GM18502 (cell line): ENCODE data around the gene CHST15.
"Not testable (repeated sequence)": the region's sequence is repeated elsewhere in the genome, so short reads cannot be mapped to it uniquely, and the experiment has no call there.

Experiments
- ATAC-seq: cut with Tn5 transposase; IDR thresholded peaks from one replicate; pipeline ENCODE4 v1.9.1; 2021; ENCODE audit warnings: mild to moderate bottlenecking; ENCODE audit not compliant: unreplicated experiment, poor library complexity

CHST15 gene

GRCh38 chr10:124035306-124035927, 58.0 kb downstream of the CHST15 start:
- no peak for ATAC-seq

- not testable (repeated sequence) for ATAC-seq
Observed at GRCh38 chr10:124034576-124035305, 58.7 kb downstream of the CHST15 start.

- no peak for ATAC-seq
Observed at GRCh38 chr10:124033887-124034218, 59.5 kb downstream of the CHST15 start.

DNA sequence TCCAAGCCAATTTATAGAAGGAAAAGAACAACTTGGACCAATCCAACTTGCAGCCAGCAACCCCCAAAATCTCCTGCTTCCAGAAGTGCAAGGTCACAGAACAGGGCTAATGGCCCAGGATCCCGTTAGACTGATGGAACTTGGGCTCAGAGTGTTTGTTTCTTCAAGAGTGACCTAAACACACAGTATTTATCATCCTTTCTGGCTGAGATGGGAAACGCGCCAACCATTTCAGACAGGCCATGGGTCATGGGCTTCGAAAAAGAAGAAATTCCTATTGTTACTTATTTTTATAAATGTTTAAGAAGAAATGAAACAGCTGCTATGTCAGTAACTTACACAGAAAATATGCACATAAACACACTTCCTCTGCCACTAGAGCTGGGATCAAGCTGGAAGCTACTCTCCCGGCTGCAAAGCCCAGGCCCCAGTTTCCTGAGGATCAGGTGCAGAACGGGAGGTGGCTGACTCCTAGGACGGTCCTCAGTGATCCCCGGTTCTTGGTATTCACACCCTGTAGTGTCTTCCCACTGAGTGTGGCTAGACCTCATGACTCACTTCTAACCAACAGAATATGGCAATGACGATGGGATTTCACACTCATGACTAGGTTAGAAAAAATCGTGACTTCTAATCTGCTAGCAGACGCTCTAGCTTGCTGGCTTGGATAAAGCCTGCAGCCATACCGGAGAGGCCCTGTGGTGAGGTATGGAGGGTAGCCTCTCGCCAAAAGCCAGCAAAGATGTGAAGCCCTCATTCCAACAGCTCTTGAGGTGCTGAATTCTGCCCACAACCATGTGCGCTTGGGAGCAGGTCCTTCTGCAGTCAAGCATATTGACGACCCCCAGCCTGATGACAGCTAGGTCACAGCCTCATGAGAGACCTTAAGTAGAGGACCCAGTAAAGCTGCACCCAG, 60.2 kb downstream of the CHST15 start:
- ATAC-seq = no peak

- ATAC-seq = no peak
Observed at GRCh38 chr10:124032087-124032935, 61.1 kb downstream of the CHST15 start.

- no peak for ATAC-seq
Observed at GRCh38 chr10:124030492-124031110, 62.8 kb downstream of the CHST15 start.

GRCh38 chr10:124030061-124030460, 63.3 kb downstream of the CHST15 start:
- no peak for ATAC-seq

DNA sequence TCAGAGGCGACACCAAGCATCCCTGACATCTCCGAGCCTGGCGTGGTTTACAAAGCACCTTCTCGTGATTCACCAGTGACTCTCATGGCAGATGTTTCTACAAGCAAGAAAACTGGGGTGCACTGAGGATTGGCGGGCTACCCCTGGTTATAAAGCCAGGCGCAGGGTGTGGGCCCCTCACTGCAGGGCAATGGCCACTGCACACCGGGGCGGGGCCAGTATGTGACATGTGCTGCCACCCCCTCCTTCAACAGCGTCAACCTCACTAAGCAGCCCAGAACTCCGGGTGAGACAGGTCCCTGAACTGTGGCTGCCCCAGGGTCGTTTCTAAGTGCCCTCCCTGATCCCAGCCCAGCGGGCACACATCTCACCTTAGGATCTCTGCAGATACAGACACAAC, 63.8 kb downstream of the CHST15 start:
- ATAC-seq = no peak

GRCh38 chr10:124028700-124029480, 64.5 kb downstream of the CHST15 start:
- ATAC-seq = no peak

- no peak for ATAC-seq
Observed at GRCh38 chr10:124027651-124028050, 65.7 kb downstream of the CHST15 start.

DNA sequence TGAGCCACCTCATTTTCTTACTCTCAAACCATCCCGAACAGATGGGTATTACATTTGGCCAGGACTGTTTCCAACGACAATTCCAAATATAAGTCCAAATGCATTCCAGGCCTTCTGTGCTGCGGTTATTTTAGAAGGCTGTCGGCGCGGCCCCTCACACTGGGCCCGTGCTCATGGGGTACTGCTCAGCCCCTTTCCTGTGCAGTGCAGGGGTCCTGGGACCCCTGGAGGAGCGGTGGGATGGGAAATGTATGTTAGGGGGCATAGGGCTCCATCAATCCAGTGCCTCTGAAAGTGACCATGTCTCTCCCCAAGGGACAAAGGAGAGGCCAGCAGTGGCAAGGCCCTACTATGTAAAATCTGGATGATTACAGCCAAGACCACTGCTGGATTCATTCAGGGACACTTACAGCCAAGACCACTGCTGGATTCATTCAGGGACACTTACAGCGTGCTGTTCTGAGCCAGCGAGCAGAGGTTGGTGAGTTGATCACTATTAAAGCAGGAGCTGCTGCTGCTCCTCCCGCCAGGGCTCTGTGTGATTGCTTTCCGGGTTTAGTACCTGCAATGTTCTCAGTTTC, 66.3 kb downstream of the CHST15 start:
- ATAC-seq = no peak

GRCh38 chr10:124026589-124026939, 66.8 kb downstream of the CHST15 start:
- no peak for ATAC-seq

DNA sequence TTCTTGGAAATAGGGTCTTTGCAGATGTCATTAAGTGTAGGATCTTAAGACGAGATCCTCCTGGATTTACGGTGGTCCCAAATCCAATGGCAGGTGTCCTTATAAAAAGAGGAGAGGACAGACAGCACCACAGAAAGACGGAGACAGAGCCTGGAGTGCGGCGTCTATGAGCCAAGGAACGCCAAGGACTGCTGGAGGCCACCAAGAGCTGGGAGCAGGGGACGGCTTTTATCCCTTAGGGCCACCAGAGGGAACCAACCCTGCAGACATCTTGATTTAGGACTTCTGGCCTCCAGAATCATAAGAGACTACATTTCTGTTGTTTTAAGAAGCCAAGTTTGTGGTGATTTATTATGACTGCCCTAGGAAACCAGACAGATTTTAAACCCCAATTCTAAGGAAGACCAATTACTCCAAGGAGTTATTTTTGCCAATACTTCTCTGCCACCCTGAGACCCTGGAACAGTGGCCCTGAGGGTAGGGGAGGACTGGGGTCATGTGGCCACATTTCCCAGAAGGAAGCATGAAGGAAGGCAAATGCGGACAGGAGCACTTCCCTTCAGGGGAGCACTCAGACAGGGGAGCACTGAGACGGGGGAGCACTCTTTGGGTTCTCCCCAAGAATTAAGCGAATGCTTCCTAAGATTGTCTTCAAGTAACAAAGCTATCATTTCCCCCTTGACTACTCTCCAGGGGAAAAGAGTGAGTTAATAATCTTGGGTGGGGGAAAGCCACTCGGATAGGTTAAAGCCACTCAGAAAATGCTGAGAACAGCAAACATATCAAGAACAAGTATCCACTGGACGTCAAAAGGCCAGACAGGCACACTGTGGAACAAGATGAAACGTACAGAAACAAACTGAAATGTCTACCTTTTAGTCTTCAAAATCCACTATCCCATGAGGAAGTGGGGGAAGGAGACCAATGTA, 67.5 kb downstream of the CHST15 start:
- ATAC-seq = no peak

DNA sequence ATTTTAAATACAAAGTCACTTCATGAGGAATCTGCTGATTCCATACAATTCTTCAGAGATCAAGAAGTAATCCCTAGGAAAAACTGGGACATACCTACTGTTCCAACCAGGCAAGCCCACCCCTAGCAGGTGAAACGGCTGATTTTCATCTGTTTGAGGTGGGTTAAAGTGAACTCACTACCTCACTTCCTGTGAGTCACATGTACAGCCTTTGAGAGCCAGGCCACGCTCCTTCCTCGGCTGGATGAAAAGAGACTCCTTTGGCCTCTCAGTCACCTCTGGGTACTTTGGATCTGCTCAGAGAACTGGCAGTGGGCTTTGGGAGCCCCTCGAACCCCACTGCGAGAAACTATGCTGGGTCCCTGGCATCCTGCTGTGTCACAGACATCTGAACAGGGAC, 68.2 kb downstream of the CHST15 start:
- ATAC-seq = no peak

DNA sequence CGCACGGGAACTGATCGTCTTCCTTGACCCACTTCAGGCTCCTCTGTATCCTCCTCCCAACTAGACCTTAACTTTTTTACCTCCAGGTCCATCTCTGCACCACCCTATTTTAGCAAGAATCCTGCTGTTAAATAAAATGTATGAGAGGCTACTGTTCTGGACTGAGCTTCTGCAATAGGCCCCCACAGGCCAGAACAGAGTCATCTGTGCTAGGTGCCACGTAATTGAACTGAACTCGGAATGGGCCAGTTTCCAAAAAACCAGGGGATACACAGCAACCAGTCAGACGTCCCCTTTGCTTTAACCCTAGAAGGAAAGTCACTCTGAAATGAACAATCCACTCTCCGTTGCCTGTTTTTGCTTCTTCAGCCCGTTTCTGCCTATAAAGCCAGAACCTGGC, 71.3 kb downstream of the CHST15 start:
- no peak for ATAC-seq

DNA sequence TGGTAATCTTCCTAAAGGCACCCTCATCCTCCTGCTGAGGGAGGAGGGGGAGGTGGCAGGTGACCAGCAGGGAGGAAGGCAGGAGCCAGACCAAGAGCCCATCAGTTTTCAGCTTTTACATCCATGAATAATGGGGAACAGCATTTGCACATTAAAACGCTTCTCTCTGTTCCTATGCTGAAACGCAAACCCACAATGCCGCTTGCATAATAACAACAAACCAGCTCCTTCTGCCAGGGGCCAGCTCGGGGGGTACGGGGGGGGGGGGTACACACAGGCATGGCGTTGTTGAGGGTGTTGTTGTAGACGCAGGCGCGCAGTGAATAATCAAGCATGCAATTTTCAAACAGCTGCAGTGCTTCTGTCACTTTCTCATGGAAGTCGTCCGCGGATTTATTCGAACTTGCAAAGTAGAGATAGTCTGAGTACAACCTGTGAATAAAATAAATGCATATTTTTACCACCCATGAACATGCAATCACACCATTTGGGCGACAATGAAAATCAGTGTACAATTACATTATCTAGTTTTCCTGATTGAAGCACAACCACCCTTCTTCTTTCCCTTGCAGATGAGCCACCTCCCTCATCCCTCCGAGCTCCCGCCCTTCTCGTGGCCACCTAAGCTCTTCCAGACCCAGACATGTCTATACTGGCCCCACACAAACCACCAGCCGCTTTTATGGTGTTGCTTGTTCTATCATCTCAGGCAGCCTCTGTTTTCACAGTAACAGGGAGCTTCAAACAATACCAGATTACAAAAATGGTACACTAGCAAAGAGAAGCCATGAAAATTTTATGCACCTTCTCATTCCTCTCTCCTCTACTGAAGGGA, 72.2 kb downstream of the CHST15 start:
- ATAC-seq = no peak
